Suprapubic skin (tissue), 4 donors: ENCODE results near the gene PLEKHB2.

Experiments
- CTCF ChIP-seq, 2 donors: fragments of 200-600 bp in 1 of 2; fragments of 450-650 bp in 1 of 2; sonication (generic) in 1 of 2; IDR thresholded peaks; one replicate each; pipeline ENCODE4 v1.5.1; 2016 to 2019; ENCODE audit warnings: antibody characterized with exemption in 2 of 2, mild to moderate bottlenecking in 1 of 2, moderate library complexity in 1 of 2
- EP300 ChIP-seq: sonication (generic); formaldehyde crosslinking; IDR thresholded peaks from one replicate; pipeline ENCODE4 v1.6.1; 2017; ENCODE audit warnings: antibody characterized with exemption
- POLR2A ChIP-seq, 2 donors: fragments of 450-650 bp; IDR thresholded peaks; one replicate each; pipeline ENCODE4 v1.6.1; 2017; ENCODE audit warnings: antibody characterized with exemption in 2 of 2, mild to moderate bottlenecking in 2 of 2, moderate library complexity in 2 of 2
- POLR2AphosphoS5 ChIP-seq, 3 donors: sonication (generic); formaldehyde crosslinking; IDR thresholded peaks; one replicate each; pipeline ENCODE4 v1.6.1; 2017; ENCODE audit warnings: antibody characterized with exemption in 3 of 3

GRCh38 chr2:131154647-131155046 lies 49.5 kb downstream of the PLEKHB2 start:
- TF ChIP-seq CTCF (IDR thresholded peaks at IDR 0.05) (no peak), POLR2A (IDR thresholded peaks at IDR 0.05) (no peak), POLR2AphosphoS5 (IDR thresholded peaks at IDR 0.05) (no peak), EP300 (no peak)
